Measurements from ENCODE around the gene GNPAT.

GRCh38 chr1:231216498-231216897 lies 24.5 kb upstream of the GNPAT start:
- TF ChIP-seq CTCF (IDR thresholded peaks at IDR 0.05; ENCODE audit: low read depth, low read length) (no peak), EZH2phosphoT487 (IDR thresholded peaks at IDR 0.05; ENCODE audit: low read depth) (no peak)

Data from OCI-LY3 (cell line).